GM23248 (cell line): ENCODE results near the gene UCP2. TPM values are rescaled to one million over a fixed set of nuclear protein-coding genes. Genes with fewer than 3 reads are reported as not detected.

Experiments
- DNase-seq: peaks from one replicate; pipeline ENCODE4 v3.0.0-alpha.2; 2015
- H2AFZ ChIP-seq: fragments of 200-600 bp; sonication (generic); 2 replicates; pipeline ENCODE4 v1.6.1; 2016; ENCODE audit warnings: antibody characterized with exemption
- H3F3A ChIP-seq: fragments of 200-600 bp; sonication (generic); 2 replicates; pipeline ENCODE4 v1.6.1; 2016; ENCODE audit warnings: mild to moderate bottlenecking, antibody characterized with exemption, mixed run types; ENCODE audit not compliant: insufficient read depth
- H3K27ac ChIP-seq: fragments of 200-600 bp; sonication (generic); 2 replicates; pipeline ENCODE4 v1.5.1; 2016; ENCODE audit warnings: mild to moderate bottlenecking
- H3K27me3 ChIP-seq: fragments of 200-600 bp; sonication (generic); replicated peaks from 2 replicates; pipeline ENCODE4 v1.6.1; 2016; ENCODE audit warnings: mild to moderate bottlenecking; ENCODE audit not compliant: insufficient read depth
- H3K36me3 ChIP-seq: fragments of 200-600 bp; sonication (generic); 2 replicates; pipeline ENCODE4 v1.6.1; 2016; ENCODE audit warnings: low read depth, mild to moderate bottlenecking
- H3K4me1 ChIP-seq: fragments of 200-600 bp; sonication (generic); 2 replicates; pipeline ENCODE4 v1.6.1; 2016; ENCODE audit warnings: mild to moderate bottlenecking; ENCODE audit not compliant: insufficient read depth
- H3K4me2 ChIP-seq: fragments of 200-600 bp; sonication (generic); one replicate; pipeline ENCODE4 v1.6.1; 2016; ENCODE audit warnings: mild to moderate bottlenecking; ENCODE audit not compliant: unreplicated experiment
- H3K4me3 ChIP-seq: fragments of 200-600 bp; sonication (generic); 2 replicates; pipeline ENCODE4 v1.5.1; 2016; ENCODE audit warnings: mild to moderate bottlenecking
- H3K79me2 ChIP-seq: fragments of 200-600 bp; sonication (generic); 2 replicates; pipeline ENCODE4 v1.6.1; 2016; ENCODE audit warnings: mild to moderate bottlenecking; ENCODE audit not compliant: insufficient read depth
- H3K9ac ChIP-seq: fragments of 200-600 bp; sonication (generic); 2 replicates; pipeline ENCODE4 v1.6.1; 2016; ENCODE audit warnings: mild to moderate bottlenecking
- H3K9me2 ChIP-seq: fragments of 200-600 bp; sonication (generic); 2 replicates; pipeline ENCODE4 v1.6.1; 2016; ENCODE audit warnings: mixed run types, mild to moderate bottlenecking, moderate library complexity; ENCODE audit not compliant: insufficient read depth
- H3K9me3 ChIP-seq: fragments of 200-600 bp; sonication (generic); one replicate; pipeline ENCODE4 v1.6.1; 2017; ENCODE audit warnings: low read depth
- H4K20me1 ChIP-seq: fragments of 200-600 bp; sonication (generic); 2 replicates; pipeline ENCODE4 v1.6.0; 2016; ENCODE audit not compliant: insufficient read depth
- EZH2 ChIP-seq: fragments of 200-600 bp; sonication (generic); IDR thresholded peaks from 2 replicates; pipeline ENCODE4 v1.6.1; 2018; ENCODE audit warnings: antibody characterized with exemption, mild to moderate bottlenecking; ENCODE audit not compliant: insufficient read depth, poor library complexity, severe bottlenecking
- EZH2phosphoT487 ChIP-seq: fragments of 200-600 bp; sonication (generic); IDR thresholded peaks from 2 replicates; pipeline ENCODE4 v1.6.1; 2018; ENCODE audit warnings: antibody characterized with exemption, moderate library complexity, mild to moderate bottlenecking, low read depth; ENCODE audit not compliant: insufficient read depth
- WGBS, 2 experiments: methylation state at CpG; one replicate each; pipeline ENCODE4 v1.1.6; 2015 to 2017; ENCODE audit warnings: low lambda C conversion rate in 2 of 2, low coverage in 1 of 2; ENCODE audit errors: missing lambda C conversion rate in 2 of 2; 5-methylcytosine and 5-hydroxymethylcytosine counted together
- in situ Hi-C: fragments of 300-500 bp; cut with MboI; formaldehyde crosslinking; loops from 2 replicates; pipeline ENCODE4 v1.15.0; 2020
- polyA plus RNA-seq: library from polyadenylated mRNA; unstranded; fragments of >200 nt; fragmentation: Nextera tagmentation; extraction: Ambion mirVana; gene quantifications from 2 replicates; pipeline ENCODE4 v1.2.1, GENCODE V29; 2016
- total RNA-seq: library from RNA; depleted of rRNA; stranded (reverse); fragments of >200 nt; shearing (Covaris generic); gene quantifications from 2 replicates; pipeline ENCODE4 v1.2.3, GENCODE V29; 2014

Gene UCP2
- total and polyA plus RNA-seq, 2 experiments from 2014 or later, result 2.0 TPM; not detected in 1

GRCh38 chr11:73946798-73947458 lies 35.7 kb downstream of the UCP2 start:
- Histone ChIP-seq H3K9me2 (no peaks in the 10 kb centered on the region), H3K27ac (no peak overlapping the region), H3K27me3 (no peaks in the 10 kb centered on the region), H3K9me3 (no peaks in the 10 kb centered on the region), H4K20me1 (no peaks in the 10 kb centered on the region), H3K79me2 (no peaks in the 10 kb centered on the region), H3F3A (no peaks in the 10 kb centered on the region), H3K4me3 (no peak overlapping the region), H3K36me3 (no peaks in the 10 kb centered on the region), H3K4me1 (no peaks in the 10 kb centered on the region), H3K4me2 (no peak overlapping the region), H3K9ac (no peak overlapping the region), H2AFZ (no peak overlapping the region)
- DNase-seq, result no peak
- TF ChIP-seq EZH2 (no peak), EZH2phosphoT487 (no peak)
- WGBS, 2 experiments, result 66 to 68% methylated on average over 13 of the region's 13 CpGs
- in situ Hi-C loops, result no loop called here

GRCh38 chr11:73945396-73945795 lies 37.2 kb downstream of the UCP2 start:
- Histone ChIP-seq H3F3A (no peaks in the 10 kb centered on the region), H2AFZ (no peak overlapping the region), H3K27ac (no peak overlapping the region), H3K9me3 (no peaks in the 10 kb centered on the region), H3K27me3 (no peaks in the 10 kb centered on the region), H3K4me2 (no peak overlapping the region), H3K4me3 (no peak overlapping the region), H3K9me2 (no peaks in the 10 kb centered on the region), H3K79me2 (no peaks in the 10 kb centered on the region), H4K20me1 (no peaks in the 10 kb centered on the region), H3K36me3 (no peaks in the 10 kb centered on the region), H3K9ac (no peak overlapping the region), H3K4me1 (no peaks in the 10 kb centered on the region)
- 43 to 48% methylated on average over 4 of the region's 4 CpGs for WGBS, 2 experiments
- DNase-seq, result no peak
- TF ChIP-seq EZH2, result no peak
- no peak for TF ChIP-seq EZH2phosphoT487
- in situ Hi-C loops, result no loop called here

GRCh38 chr11:73944901-73945300 lies 37.7 kb downstream of the UCP2 start:
- Histone ChIP-seq H3F3A (no peaks in the 10 kb centered on the region), H4K20me1 (no peaks in the 10 kb centered on the region), H3K36me3 (no peaks in the 10 kb centered on the region), H3K4me3 (no peak overlapping the region), H3K79me2 (no peaks in the 10 kb centered on the region), H3K9ac (no peak overlapping the region), H3K9me3 (no peaks in the 10 kb centered on the region), H3K27me3 (no peaks in the 10 kb centered on the region), H3K27ac (no peak overlapping the region), H2AFZ (no peak overlapping the region), H3K4me1 (no peaks in the 10 kb centered on the region), H3K4me2 (no peak overlapping the region), H3K9me2 (no peaks in the 10 kb centered on the region)
- no peak for DNase-seq
- TF ChIP-seq EZH2 (no peak), EZH2phosphoT487 (no peak)
- 77% methylated on average over 10 of the region's 10 CpGs for WGBS, 2 experiments
- in situ Hi-C loops, result no loop called here

GRCh38 chr11:73944085-73944484 lies 38.6 kb downstream of the UCP2 start:
- no peaks in the 10 kb centered on the region for H3K9me3 ChIP-seq
- H3K9ac ChIP-seq, result no peak overlapping the region
- H3K4me3 ChIP-seq, result no peak overlapping the region
- no peaks in the 10 kb centered on the region for H3K36me3 ChIP-seq
- H3F3A ChIP-seq, result no peaks in the 10 kb centered on the region
- H3K4me1 ChIP-seq, result no peaks in the 10 kb centered on the region
- no peak overlapping the region for H3K27ac ChIP-seq
- DNase-seq, result no peak
- no peaks in the 10 kb centered on the region for H4K20me1 ChIP-seq
- H3K4me2 ChIP-seq, result no peak overlapping the region
- WGBS, 2 experiments, result 28 to 33% methylated on average over 6 of the region's 6 CpGs
- no peaks in the 10 kb centered on the region for H3K9me2 ChIP-seq
- no peak for TF ChIP-seq EZH2phosphoT487
- TF ChIP-seq EZH2, result no peak
- no peaks in the 10 kb centered on the region for H3K79me2 ChIP-seq
- H3K27me3 ChIP-seq, result no peaks in the 10 kb centered on the region
- in situ Hi-C loops, result no loop called here
- H2AFZ ChIP-seq, result no peak overlapping the region

- in situ Hi-C loops, result no loop called here
Observed at GRCh38 chr11:73942010-73942409, 40.6 kb downstream of the UCP2 start.

More at GRCh38 chr11:73942010-73942409, 40.6 kb downstream of the UCP2 start:
- Histone ChIP-seq H3F3A (no peaks in the 10 kb centered on the region), H3K4me2 (no peak overlapping the region), H2AFZ (no peak overlapping the region), H3K4me3 (no peak overlapping the region), H3K27me3 (no peaks in the 10 kb centered on the region), H3K27ac (no peak overlapping the region), H3K4me1 (no peaks in the 10 kb centered on the region), H3K9me2 (no peaks in the 10 kb centered on the region), H3K9ac (no peak overlapping the region), H3K79me2 (no peaks in the 10 kb centered on the region), H3K36me3 (no peaks in the 10 kb centered on the region), H4K20me1 (no peaks in the 10 kb centered on the region), H3K9me3 (no peaks in the 10 kb centered on the region)
- TF ChIP-seq EZH2phosphoT487 (no peak), EZH2 (no peak)
- DNase-seq, result no peak
- WGBS, 2 experiments, result 85 to 95% methylated on average over 1 of the region's 1 CpG
